ENCODE data around the gene MDC1.

- TF ChIP-seq DR1 (CRISPR knock-in tag; IDR thresholded peaks at IDR 0.05) = peak; percentile 44; the same call in 1 of the 2 replicates
- no peak for TF ChIP-seq MAFG (CRISPR knock-in tag; IDR thresholded peaks at IDR 0.05)
- TF ChIP-seq RXRB (CRISPR knock-in tag; IDR thresholded peaks at IDR 0.05; ENCODE audit: borderline replicate concordance) = 0 out of 2 replicates have a peak, but pooled peaks have one; percentile 36
- no peak for TF ChIP-seq ETV6 (CRISPR knock-in tag; conservative IDR thresholded peaks at IDR 0.05)
- TF ChIP-seq FOXM1 (CRISPR knock-in tag; IDR thresholded peaks at IDR 0.05) = no peak
- peak in 1 of 2 experiments; percentile 8; a peak in 1 of 4 replicates for TF ChIP-seq REST (IDR thresholded peaks at IDR 0.05; ENCODE audit: borderline replicate concordance in 1 of 2, low read depth in 1 of 2, low read length in 2 of 2)
- no peak for TF ChIP-seq ZNF713 (CRISPR knock-in tag; IDR thresholded peaks at IDR 0.05)
- peak; percentile 73 for TF ChIP-seq REPIN1 (CRISPR knock-in tag; IDR thresholded peaks at IDR 0.05; ENCODE audit: borderline replicate concordance, low read depth)
- peak; percentile 35; the same call in 1 of the 2 replicates for TF ChIP-seq GABPA (IDR thresholded peaks at IDR 0.05; ENCODE audit: low read depth, low read length)
- TF ChIP-seq GABPA (CRISPR knock-in tag; IDR thresholded peaks at IDR 0.05; ENCODE audit: low read depth) = peak; percentile 64; the same call in 1 of the 2 replicates
- peak; percentile 90 for TF ChIP-seq MXD4 (CRISPR knock-in tag; IDR thresholded peaks at IDR 0.05)
- 0 out of 2 replicates have a peak, but pooled peaks have one; percentile 57 for TF ChIP-seq FOXO4 (CRISPR knock-in tag; conservative IDR thresholded peaks at IDR 0.05)
- TF ChIP-seq EZH2 (conservative IDR thresholded peaks at IDR 0.05; ENCODE audit: low read depth, low read length) = no peak
- TF ChIP-seq FOXA1 (IDR thresholded peaks at IDR 0.05) = no peak
- TF ChIP-seq FOXA1 (CRISPR knock-in tag; IDR thresholded peaks at IDR 0.05) = peak; percentile 18; the same call in 1 of the 2 replicates
Measured at GRCh38 chr6:30721198-30722024, 4.3 kb upstream of the MDC1 start.

Measured in HepG2 (cell line).